Measurements from ENCODE around the gene CCNH.

GRCh38 chr5:87383216-87383615, 29.5 kb downstream of the CCNH start:
- no peak for TF ChIP-seq POLR2AphosphoS5 (IDR thresholded peaks at IDR 0.05; ENCODE audit: borderline replicate concordance, low read depth, low read length)
- no peak for TF ChIP-seq EZH2 (IDR thresholded peaks at IDR 0.05)

All from SK-N-MC (cell line).